GM06990 (cell line): ENCODE data around the gene ARHGAP32.
"Not testable (repeated sequence)": the region's sequence is repeated elsewhere in the genome, so short reads cannot be mapped to it uniquely, and the experiment has no call there.

Source experiments
- DNase-seq: peaks from one replicate; pipeline ENCODE4 v3.0.0-alpha.2; 2011; ENCODE audit not compliant: insufficient read length; ENCODE audit errors: extremely low read depth
- H3K27me3 ChIP-seq: replicated peaks from 2 replicates; pipeline ENCODE4 v1.6.0; 2011; ENCODE audit warnings: low read length; ENCODE audit not compliant: control insufficient read depth, insufficient read depth
- H3K36me3 ChIP-seq: 2 replicates; pipeline ENCODE4 v1.5.1; 2011; ENCODE audit warnings: low read length; ENCODE audit not compliant: control insufficient read depth, insufficient read depth
- H3K4me3 ChIP-seq: replicated peaks from 2 replicates; pipeline ENCODE4 v1.5.1; 2011; ENCODE audit warnings: low read depth, mild to moderate bottlenecking, control low read depth, low read length
- TF ChIP-seq, protein P1 (sequence below): IDR thresholded peaks from 2 replicates; pipeline ENCODE4 v1.5.1; 2011; ENCODE audit warnings: low read length, control low read depth, mild to moderate bottlenecking, inconsistent platforms; ENCODE audit not compliant: insufficient read depth, poor library complexity, severe bottlenecking

Gene ARHGAP32

DNA sequence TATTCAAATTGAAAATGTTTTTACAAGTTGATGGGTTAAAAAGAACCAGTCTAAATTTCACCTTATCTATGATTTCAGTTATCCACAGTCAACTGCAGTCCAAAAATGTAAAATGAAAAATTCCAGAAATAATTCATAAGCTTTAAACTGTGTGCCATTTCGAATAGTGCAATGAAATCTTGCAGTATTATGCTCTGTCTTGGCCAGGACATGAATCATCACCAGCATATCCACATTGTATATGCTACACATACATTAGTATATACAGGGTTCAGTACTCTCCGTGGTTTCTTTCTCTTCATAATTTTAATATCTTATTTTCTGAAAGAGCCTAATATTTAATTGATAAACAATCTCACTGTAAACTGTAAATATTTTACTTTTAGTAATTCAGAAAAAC lies 45.9 kb downstream of the ARHGAP32 start:
- Histone ChIP-seq H3K36me3 (no peaks in the 10 kb centered on the region), H3K27me3 (no peaks in the 10 kb centered on the region), H3K4me3 (no peak overlapping the region)
- no peak for DNase-seq
- TF ChIP-seq, protein P1, sequence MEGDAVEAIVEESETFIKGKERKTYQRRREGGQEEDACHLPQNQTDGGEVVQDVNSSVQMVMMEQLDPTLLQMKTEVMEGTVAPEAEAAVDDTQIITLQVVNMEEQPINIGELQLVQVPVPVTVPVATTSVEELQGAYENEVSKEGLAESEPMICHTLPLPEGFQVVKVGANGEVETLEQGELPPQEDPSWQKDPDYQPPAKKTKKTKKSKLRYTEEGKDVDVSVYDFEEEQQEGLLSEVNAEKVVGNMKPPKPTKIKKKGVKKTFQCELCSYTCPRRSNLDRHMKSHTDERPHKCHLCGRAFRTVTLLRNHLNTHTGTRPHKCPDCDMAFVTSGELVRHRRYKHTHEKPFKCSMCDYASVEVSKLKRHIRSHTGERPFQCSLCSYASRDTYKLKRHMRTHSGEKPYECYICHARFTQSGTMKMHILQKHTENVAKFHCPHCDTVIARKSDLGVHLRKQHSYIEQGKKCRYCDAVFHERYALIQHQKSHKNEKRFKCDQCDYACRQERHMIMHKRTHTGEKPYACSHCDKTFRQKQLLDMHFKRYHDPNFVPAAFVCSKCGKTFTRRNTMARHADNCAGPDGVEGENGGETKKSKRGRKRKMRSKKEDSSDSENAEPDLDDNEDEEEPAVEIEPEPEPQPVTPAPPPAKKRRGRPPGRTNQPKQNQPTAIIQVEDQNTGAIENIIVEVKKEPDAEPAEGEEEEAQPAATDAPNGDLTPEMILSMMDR, result no peak

DNA sequence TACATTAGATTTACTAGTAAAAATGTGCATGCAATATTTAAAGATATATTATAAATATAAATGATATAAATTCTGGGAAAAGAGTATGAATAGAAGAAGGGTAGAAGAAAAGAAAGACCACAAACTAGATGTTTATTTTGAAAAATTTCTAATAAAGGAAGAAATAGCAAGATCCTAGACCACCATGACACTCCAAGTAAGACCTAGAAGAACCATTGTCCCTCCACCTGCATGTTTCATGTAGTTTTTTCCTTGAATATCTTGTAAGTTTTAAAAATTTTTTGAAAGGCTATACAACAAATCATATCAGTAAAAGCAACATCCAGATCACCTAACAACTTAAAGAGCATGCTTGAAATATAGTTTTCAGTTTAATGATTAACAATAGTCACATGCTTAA lies 46.8 kb downstream of the ARHGAP32 start:
- Histone ChIP-seq H3K4me3 (no peak overlapping the region), H3K36me3 (no peaks in the 10 kb centered on the region), H3K27me3 (no peaks in the 10 kb centered on the region)
- DNase-seq, result no peak
- TF ChIP-seq, protein P1, result no peak

DNA sequence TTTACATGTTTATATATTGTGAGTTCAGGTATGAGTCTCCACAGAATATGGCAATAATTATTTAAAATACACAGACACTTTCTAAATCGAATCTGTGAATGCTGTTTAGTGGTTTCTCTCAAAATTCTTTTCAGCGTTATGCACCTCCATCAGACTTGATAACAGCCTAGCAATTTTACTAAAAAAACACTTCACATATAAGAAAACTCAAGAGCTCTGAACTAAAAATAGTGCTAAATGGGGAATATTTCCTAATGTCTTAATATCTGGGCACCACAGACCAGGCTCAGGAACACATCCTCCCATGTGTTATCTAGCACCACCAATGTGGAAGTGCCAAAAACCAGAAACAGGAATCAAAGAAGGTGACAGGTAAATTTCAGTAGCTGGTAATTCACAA lies 47.9 kb downstream of the ARHGAP32 start:
- TF ChIP-seq, protein P1, result no peak
- Histone ChIP-seq H3K36me3 (no peaks in the 10 kb centered on the region), H3K4me3 (no peak overlapping the region), H3K27me3 (no peaks in the 10 kb centered on the region)
- no peak for DNase-seq

DNA sequence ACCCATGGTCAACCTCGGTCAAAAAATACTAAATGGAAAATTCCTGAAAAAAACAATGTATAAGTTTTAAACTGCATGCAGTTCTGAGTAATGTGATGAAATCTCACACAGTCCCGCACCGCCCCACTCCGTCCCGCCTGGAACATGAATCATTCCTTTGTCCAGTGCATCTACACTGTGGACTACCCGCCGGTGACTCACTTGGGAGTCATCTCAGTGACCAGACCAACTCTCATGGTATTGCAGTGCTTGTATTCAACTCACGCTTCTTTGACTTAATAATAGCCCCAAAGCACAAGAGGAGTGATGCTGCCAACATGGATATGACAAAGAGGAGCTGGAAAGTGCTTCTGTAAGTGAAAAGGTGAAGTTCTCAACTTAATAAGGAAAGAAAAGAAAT lies 48.8 kb downstream of the ARHGAP32 start:
- Histone ChIP-seq H3K4me3 (no peak overlapping the region), H3K36me3 (no peaks in the 10 kb centered on the region), H3K27me3 (no peaks in the 10 kb centered on the region)
- DNase-seq, result no peak
- TF ChIP-seq, protein P1, result no peak

DNA sequence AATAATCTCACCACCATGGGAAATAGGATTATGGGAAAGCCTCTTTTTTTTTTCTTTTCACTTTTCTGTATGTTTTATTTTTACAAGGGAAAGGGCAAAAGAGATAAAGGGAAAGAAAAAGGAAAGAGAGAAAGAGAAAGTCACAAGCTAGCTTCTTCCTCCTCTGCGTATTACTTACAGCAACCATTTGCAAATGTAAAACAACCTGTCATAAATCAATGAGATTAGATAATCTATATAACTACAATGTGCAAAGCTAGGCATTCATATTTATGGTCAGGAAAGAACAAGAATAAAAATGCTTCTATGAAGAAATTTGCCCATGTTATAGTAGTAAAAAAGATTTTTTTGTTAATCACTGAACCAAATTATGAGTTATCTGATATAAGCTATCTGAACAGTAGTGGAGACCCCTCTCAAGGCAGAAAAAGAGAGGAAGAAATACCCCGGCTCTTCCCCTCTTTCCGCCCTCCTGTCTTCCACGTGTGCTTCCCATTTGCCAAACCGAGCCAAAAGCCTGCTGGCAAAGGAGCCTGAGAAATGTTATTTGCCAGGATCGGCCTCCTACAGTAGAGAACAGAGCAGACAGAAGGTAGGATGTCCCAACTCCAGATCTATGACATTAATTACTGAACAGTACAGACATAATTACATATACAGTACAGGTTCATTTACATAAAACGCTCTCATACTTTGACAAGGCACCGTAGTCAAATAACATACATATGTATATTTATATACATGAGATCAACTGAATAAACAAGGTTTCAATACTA lies 50.2 kb downstream of the ARHGAP32 start:
- TF ChIP-seq, protein P1, result no peak
- Histone ChIP-seq H3K4me3 (no peak overlapping the region), H3K36me3 (no peaks in the 10 kb centered on the region), H3K27me3 (no peaks in the 10 kb centered on the region)
- DNase-seq, result no peak

DNA sequence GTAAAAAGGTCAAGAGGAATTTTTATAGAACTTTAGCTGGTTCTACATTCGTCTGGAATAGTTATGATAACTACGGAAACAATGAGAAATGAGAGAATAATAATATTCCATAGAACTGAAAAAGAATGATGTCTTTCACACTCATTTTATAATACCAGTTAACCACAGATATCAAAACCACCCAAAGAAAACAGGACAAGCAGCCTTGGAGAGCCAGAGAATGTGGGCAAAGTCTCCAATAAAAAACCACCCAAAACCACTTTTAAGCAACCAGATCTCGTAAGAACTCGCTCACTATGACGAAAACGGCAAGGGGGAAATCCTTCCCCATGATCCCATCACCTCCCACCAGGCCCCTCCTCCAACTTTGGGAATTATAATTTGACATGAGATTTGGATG lies 60.8 kb downstream of the ARHGAP32 start:
- no peak overlapping the region for H3K4me3 ChIP-seq
- H3K27me3 ChIP-seq, result no peaks in the 10 kb centered on the region
- TF ChIP-seq, protein P1, result no peak
- DNase-seq, result no peak
- no peaks in the 10 kb centered on the region for H3K36me3 ChIP-seq

DNA sequence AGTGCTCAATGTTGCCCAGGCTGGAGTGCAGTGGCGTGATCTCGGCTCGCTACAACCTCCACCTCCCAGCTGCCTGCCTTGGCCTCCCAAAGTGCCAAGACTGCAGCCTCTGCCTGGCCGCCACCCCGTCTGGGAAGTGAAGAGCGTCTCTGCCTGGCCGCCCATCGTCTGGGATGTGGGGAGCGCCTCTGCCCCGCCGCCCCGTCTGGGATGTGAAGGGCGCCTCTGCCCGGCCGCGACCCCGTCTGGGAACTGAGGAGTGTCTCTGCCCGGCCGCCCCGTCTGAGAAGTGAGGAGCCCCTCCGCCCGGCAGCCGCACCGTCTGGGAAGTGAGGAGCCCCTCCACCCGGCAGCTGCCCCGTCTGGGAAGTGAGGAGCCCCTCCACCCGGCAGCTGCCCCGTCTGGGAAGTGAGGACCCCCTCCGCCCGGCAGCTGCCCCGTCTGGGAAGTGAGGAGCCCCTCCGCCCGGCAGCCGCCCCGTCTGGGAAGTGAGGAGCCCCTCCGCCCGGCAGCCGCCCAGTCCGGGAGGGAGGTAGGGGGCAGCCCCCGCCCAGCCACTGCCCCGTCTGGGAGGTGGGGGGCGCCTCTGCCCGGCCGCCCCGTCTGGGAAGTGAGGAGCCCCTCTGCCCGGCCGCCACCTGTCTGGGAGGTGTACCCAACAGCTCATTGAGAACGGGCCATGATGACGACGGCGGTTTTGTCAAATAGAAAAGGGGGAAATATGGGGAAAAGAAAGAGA lies 63.1 kb downstream of the ARHGAP32 start:
- H3K36me3 ChIP-seq, H3K4me3 ChIP-seq, DNase-seq, H3K27me3 ChIP-seq: not testable (repeated sequence)
